SK-N-SH treated with all-trans-retinoic acid at 6 μM for 48 hours (cell line): ENCODE data around the gene FASTKD2.

Experiments used
- POU6F1 ChIP-seq: fragments of 250-450 bp; sonication (Bioruptor Pico); IDR thresholded peaks from 2 replicates; pipeline ENCODE4 v1.8.0; 2021; ENCODE audit warnings: low read depth, mild to moderate bottlenecking, moderate library complexity, borderline replicate concordance
- ZFP3 ChIP-seq: fragments of 250-450 bp; sonication (Bioruptor Pico); IDR thresholded peaks from 2 replicates; pipeline ENCODE4 v1.5.0; 2020; ENCODE audit warnings: mild to moderate bottlenecking, moderate library complexity

- TF ChIP-seq POU6F1 (CRISPR knock-in tag) (no peak), ZFP3 (CRISPR knock-in tag) (no peak)
Observed at GRCh38 chr2:206780671-206781070, 15.3 kb downstream of the FASTKD2 start.
